Left hindlimb (tissue), 1 donor: ENCODE results near the gene RBCK1.
A peak's percentile ranks its signal among the peaks of the same experiment; 100 is the strongest.
"Not testable (repeated sequence)": the region's sequence is repeated elsewhere in the genome, so short reads cannot be mapped to it uniquely, and the experiment has no call there.

Experiments used
- DNase-seq: peaks from one replicate; pipeline ENCODE4 v3.0.0-alpha.2; 2018

The RBCK1 gene

GRCh38 chr20:376089-376488, 32.0 kb upstream of the RBCK1 start:
- no peak for DNase-seq

- no peak for DNase-seq
These were observed 31.3 kb upstream of the RBCK1 start for GRCh38 chr20:376750-377149.

- not testable (repeated sequence) for DNase-seq
These were observed 30.5 kb upstream of the RBCK1 start for GRCh38 chr20:377578-377977.

- DNase-seq, result no peak
These were observed 29.1 kb upstream of the RBCK1 start for GRCh38 chr20:378961-379336.

GRCh38 chr20:380763-381580, 27.1 kb upstream of the RBCK1 start:
- DNase-seq, result no peak

DNA sequence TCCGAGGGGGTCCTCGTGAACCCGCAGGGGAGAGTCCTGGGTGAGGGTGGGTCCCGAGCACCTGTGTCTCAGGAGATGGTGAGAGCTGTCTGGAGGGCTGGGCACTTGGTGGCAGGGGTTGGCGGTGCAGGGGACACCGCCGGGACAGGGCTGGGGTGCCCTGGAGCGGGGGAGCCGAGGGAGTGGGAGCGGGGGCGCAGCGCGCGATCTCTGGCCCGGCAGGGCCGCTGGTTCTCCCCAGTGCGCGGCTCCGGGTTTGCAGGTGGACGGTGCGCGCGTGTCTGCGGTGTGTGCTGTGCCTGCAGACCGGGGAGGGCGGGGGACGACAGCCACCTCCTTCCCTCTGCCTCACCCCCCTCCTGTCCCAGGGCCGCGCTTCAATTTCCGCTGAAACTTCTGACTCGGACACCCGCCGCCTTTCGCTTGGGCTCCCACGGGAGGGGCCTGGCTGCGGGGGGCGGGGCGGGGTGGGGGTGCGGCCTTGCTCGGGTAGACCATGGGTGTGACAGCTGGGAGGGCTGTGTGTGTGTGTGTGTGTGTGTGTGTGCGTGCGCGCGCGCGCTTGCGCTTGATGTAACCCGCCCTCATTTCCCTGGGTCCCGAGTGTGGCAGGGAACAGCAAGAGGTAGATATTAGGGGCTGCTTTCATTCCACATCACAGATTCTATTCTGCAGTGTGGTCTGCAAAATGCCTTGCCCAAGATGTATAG, 26.4 kb upstream of the RBCK1 start:
- DNase-seq, result peak; percentile 79

DNA sequence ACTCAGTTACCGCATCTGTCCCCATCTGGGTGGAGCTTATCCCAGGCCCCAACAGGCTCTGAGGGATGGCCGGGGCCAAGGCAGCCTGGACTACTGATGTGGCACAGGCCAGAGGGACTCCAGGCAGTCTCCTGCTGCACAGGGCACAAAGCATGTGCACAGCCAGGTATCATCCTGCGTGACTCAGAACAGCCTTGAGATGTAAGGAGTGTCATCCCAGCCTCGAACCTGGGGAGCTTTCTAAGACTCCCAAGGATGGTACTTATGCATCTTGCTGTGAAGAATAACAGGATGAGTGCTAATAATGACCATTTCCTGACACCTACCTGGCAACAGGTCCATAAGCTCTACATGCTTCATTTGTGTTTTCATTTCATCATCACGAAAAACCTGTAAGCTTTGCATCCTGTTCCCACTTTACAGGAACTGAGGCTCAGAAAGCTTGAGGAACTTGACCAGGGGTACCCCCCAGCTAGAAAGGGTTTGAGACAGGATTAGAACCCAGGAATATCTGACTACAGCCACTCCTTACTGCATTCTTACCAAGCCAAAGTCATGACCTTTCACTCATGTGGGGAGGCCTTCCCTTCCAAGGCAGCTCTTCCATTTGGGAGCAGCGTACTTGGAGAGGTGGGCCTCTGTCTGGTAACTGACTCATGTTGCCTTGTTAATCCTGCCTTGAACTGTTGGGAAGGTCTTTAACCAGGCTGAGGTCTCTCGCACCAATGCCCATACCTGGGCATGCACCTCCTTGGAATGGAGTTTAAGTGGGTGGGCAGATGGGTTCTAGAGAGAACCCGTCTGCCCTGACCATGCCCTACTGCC, 25.6 kb upstream of the RBCK1 start:
- DNase-seq, result no peak

DNA sequence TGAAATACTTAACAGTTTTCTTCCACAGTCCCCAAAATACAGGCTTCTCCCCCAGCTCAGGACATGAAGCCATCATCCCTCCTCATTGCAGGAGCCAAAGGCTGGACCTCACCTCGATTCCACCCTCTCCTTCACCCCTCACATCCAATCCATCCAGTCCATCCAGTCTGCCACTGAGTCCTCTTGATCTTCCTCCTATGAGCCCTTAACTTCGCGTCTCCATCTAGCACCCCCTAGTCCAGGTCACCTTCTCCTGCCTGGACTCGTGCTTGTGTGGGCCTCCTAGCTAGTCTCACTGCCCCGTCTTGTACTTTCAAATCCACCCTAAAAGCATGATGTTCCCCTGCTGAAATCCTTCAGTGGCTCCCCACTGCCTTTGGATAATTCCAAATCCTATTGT, 24.2 kb upstream of the RBCK1 start:
- no peak for DNase-seq

- DNase-seq, result no peak
These were observed 23.4 kb upstream of the RBCK1 start for GRCh38 chr20:384723-385122.

DNA sequence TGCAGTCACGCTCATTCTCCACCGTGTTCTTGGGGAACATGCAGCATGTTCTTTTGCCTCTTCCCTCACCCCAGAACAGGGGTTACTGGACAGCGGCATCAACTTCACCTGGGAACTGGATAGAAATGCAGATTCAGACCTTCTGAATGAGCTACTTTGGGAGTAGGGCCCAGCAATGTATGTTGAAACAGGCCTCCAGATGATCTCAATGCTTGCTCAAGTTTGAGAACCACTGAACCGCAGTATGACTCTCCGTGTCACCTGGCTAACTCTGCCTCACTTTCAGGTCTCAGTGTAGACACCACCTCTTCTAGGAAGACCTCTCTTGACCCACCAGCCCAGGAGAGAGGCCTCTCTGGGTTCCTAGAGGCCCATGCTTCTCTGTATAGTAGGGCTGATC, 22.7 kb upstream of the RBCK1 start:
- DNase-seq, result no peak

GRCh38 chr20:386634-387033, 21.5 kb upstream of the RBCK1 start:
- DNase-seq, result not testable (repeated sequence)

- DNase-seq, result no peak
These were observed 20.6 kb upstream of the RBCK1 start for GRCh38 chr20:387520-387919.

DNA sequence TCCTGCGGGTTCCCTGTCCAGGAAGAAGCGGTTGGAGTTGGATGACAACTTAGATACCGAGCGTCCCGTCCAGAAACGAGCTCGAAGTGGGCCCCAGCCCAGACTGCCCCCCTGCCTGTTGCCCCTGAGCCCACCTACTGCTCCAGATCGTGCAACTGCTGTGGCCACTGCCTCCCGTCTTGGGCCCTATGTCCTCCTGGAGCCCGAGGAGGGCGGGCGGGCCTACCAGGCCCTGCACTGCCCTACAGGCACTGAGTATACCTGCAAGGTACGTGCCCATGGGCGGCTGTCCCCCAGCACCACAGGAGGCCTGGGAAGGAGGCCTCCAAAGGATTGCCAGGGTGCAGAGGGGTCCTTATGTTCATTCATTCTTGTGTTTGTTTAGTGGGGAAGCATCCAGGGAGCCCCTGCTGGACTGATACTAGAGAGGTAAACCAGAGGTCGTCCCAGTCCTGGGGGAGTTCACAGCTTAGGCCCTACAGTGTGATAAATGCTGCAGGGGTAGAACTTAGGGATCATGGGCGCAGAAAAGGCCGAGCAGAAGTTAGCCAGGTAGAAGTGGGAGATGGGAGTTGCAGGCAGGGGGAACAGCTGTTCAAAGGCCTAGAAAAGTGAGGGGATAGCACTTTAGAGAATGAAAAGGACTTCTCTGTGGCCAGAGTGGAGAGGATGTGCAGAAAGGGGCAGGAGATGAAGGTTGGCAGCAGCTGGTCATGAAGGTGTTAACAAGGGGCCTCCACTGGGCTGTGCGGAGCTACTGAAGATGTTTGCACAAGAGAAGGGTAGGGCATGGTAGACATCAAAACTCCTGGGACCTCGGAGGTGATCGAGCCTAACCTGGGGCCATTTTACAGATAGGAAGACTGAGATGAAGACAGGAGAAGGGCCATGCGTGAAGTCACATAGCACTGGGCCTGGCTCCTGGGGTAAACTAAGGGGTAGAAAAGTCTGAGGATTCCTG, 19.8 kb upstream of the RBCK1 start:
- no peak for DNase-seq

DNA sequence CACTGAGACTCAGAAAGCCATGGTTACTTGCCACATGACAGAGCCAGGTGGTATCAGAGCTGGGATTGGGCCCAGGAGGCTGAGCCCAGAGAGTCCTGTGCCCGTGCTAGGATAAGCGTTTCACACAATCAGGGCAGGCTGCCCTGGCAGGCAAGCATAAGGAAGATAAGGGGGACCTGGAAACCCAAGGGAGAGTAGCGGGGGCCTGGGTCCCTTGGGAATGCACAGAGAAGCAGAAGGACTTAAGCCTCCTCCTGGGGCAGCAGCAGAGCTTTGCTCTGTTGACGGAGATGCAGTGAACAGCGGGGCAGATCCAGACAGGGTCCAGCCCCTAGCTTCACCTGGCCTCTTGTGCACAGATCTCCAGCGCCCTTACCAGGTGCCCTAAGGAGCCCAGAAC, 18.9 kb upstream of the RBCK1 start:
- DNase-seq, result no peak

DNA sequence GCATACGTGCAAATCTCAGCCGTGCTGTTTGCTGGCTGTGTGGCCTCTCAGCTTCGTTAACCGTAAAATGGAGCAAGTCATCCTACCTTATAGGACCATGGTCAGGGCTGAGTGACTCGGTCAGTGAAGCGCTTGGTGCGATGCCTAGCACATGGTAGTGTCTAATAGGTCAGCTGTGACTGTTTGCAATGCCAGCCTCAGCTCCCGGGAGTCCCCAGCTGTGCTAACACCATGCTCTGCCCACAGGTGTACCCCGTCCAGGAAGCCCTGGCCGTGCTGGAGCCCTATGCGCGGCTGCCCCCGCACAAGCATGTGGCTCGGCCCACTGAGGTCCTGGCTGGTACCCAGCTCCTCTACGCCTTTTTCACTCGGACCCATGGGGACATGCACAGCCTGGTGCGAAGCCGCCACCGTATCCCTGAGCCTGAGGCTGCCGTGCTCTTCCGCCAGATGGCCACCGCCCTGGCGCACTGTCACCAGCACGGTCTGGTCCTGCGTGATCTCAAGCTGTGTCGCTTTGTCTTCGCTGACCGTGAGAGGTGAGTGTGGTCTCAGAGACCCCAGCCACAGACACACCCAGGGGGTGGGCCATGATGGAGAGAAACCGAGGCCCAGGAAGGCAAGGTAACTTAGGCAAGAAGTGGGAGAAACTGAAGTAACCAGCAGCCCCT, 16.9 kb upstream of the RBCK1 start:
- no peak for DNase-seq

DNA sequence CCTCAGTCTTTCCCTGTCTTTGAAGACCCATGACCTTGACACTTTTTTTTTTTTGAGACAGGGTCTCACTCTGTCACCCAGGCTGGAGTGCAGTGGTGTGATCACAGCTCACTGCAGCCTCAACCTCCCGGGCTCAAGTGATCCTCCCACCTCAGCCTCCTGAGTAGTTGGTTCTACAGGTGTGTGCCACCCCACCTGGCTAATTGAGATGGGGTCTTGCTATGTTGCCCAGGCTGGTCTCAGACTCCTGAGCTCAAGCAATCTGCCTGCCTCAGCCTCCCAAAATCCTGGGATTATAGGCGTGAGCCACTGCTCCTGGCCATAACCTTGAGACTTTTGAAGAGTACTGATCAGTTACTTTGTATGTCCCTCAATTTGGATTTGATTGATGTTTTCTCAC, 14.8 kb upstream of the RBCK1 start:
- DNase-seq, result not testable (repeated sequence)

DNA sequence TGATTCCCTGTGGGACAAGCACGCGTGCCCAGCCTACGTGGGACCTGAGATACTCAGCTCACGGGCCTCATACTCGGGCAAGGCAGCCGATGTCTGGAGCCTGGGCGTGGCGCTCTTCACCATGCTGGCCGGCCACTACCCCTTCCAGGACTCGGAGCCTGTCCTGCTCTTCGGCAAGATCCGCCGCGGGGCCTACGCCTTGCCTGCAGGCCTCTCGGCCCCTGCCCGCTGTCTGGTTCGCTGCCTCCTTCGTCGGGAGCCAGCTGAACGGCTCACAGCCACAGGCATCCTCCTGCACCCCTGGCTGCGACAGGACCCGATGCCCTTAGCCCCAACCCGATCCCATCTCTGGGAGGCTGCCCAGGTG, 11.9 kb upstream of the RBCK1 start:
- no peak for DNase-seq

- DNase-seq, result no peak
These were observed 11.3 kb upstream of the RBCK1 start for GRCh38 chr20:396619-397431.

- no peak for DNase-seq
These were observed 10.5 kb upstream of the RBCK1 start for GRCh38 chr20:397432-398237.

DNA sequence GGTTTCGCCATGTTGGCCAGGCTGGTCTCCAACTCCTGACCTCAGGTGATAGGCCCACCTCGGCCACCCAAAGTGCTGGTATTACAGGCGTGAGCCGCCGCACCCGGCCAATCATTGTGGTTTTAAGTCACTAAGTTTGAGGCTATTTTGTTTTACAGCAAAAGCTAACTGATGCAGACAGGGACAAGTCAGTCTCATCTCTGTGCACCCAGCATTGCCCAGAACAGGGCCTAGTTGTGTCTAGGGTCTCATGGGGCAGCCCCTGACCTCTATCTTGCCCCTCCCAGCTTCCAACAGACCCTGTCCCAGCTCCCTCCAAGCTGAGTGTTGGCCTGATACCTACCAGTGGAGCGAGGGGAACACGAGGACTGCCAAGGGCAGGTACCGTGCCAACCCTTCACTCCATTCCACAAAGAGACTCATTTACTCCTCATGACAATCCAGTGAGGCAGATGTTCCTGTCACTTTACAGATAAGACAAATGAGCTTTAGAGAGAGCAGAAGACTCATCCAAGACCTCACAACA, 8.9 kb upstream of the RBCK1 start:
- DNase-seq, result no peak
